Stimulated activated CD8-positive, alpha-beta memory T cell treated with anti-CD3 and anti-CD28 coated beads, Interleukin-15, amount 100 ng/mL, for 48 hours (primary cell): ENCODE measurements around the gene PWP2.
"Not testable (repeated sequence)": the region's sequence is repeated elsewhere in the genome, so short reads cannot be mapped to it uniquely, and the experiment has no call there.

ENCODE experiments used
- DNase-seq, 2 donors: peaks; one replicate each; pipeline ENCODE4 v3.0.0-alpha.2; 2020; ENCODE audit warnings: low read depth in 2 of 2

The PWP2 gene

DNA sequence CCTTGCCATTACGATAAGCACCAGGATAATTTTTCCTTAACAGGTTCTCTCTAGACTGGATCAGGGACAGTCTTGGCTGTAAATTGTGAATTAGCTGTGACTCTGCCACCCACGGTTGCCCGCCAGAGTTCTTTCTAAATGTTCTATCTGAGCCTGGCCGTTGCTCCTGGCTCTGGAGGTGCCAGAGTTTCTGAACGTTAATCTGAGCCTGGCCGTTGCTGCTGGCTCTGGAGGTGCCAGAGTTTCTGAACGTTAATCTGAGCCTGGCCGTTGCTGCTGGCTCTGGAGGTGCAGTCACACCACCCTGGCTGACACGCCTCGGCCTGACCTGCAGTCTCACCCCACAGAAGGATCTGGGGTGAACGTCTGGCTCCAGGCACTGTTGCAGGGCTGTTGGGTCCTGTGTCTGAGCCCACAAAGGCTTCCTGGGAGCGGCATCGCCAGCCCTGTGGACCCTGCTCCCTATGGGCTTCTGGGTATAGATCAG lies 56.0 kb downstream of the PWP2 start:
- DNase-seq = not testable (repeated sequence)

DNA sequence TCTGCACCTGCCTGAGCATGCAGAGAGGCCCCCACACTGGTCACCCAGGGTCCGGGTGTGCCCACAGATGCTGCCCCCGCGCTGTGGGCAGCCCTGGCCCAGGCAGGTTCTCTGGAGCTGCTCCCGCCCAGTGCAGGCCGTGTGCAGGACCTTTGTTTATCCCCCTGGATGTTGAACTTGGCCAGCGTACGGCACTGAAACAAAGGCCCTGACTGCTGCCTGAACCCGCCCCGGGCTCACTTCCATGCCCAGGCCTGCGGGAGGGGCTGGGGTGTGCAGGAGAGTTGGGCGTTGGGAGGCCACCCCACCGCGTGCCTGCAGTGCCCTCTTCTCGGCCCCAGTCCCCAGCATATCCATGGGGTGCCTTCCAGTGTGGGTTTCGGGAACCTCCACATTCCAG lies 58.7 kb downstream of the PWP2 start:
- not testable (repeated sequence) for DNase-seq

DNA sequence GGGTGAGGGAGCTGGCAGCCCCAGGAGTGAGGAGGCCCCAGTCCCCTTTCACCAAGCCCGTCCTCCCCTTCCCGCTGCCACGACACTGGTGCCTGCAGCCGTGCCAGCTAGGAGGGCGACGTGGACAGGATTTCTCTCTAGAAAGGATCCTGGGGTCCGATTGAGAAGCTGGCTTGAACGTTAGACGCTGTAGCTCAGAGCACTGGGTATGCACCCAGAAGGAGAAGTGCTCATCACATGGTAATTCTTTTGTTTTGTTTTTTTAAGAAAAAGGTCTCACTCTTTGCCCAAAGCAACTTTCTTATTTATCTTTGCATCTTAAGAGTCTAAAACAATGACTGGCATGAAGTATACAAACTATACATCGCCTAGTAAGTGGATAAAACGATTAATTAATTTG lies 60.3 kb downstream of the PWP2 start:
- not testable (repeated sequence) for DNase-seq

DNA sequence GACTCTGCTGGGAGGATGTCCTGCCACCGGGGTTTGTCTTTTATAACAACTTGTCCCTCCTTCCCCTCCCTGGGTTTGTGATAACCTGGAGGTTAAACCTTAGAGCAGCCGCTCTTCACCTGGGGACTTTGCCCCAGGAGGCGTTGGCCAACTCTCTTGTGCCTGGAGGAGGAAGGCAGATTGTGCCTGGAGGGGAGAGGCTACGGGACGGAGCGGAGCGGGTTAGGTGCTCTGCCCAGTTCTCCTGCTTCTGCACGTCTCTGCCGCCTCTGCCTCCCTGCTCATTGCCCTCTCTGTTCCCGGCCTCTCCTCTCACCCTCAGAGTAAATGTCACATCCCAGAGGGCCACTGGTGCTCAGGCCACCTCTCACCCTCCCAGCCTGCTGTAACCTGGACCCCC lies 63.1 kb downstream of the PWP2 start:
- not testable (repeated sequence) for DNase-seq

DNA sequence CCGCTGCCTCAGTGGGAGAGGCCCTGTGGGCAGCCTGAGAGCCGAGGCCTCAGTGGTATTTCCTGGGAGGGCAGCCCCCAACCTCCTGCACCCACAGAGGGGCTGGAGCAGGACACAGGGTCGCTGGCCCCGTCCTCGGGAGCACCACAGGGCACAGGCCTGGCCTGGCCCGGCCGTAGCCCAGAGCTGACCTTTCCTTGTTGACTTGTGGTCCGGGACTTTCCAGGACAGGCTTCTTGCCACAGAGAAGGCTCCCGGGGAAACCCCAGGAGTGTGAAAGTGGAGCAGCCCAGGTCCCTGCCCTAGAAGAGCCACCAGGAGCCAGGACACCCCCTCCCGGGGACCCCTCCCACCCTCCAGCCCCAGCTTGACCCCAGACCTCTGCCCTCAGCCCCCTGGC lies 63.7 kb downstream of the PWP2 start:
- DNase-seq = not testable (repeated sequence)

DNA sequence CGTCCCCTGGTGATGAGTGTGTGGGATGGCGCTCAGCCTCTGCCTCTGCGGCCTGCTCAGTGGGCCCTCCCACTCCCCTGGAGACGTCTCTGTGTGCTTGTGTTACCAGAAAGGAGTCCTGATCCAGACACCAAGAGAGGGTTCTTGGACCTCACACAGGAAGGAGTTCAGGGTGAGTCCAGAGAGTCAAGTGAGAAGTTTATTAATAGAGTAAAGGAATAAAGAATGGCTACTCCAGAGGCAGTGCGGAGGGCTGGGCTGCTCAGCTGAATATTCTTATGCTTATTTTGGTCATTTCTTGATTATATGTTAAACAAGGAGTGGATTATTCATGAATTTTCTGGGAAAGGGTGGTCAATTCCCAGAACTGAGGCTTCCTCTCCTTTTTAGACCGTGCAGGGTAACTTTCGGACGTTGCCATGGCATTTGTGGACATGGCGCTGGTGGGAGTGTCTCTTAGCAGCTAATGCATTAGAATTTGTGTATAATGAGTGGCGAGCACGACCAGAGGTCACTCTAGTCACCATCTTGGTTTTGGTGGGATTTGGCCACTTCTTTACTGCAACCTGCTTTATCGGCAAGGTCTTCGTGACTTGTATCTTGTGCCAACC lies 64.9 kb downstream of the PWP2 start:
- DNase-seq = not testable (repeated sequence)

DNA sequence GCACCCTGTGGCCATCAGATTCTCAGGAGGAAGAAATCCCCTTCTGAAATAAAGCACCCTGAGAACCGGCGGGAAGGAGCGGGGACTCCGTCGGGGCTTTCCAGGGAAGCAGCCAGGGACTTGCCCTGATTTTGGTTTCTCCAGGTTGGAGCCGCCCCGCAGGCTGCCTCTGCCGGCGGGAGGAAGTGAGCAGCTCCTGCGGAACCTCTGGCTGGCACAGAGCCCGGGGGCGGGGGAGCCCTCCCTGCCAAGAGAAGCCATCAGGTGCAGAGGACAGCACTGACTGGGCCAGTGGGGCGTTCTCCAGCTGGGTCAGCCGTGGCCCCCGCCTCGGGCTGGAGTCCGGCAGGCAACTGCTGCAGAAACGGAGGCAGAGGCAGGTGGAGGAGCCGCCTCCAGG lies 65.5 kb downstream of the PWP2 start:
- DNase-seq = not testable (repeated sequence)

DNA sequence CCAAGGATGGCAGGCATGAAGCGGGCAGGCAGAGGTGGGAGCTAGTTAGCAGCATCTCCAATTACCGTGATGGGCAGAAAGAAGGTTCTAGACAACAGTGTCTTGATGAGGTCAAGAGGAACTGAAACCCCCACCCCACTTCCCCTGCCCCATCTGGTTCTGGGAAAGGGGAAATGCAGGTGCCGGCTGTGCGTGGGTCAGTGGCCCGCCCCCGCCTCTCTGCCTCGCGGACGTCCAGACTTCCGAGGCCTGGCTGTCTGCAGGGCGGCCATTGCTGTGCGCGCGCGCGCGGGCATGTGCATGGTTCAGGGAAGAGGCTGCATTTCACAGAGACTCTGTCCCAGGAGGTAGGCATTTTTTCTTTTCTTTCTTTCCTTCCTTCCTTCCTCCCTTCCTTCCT lies 68.0 kb downstream of the PWP2 start:
- not testable (repeated sequence) for DNase-seq

DNA sequence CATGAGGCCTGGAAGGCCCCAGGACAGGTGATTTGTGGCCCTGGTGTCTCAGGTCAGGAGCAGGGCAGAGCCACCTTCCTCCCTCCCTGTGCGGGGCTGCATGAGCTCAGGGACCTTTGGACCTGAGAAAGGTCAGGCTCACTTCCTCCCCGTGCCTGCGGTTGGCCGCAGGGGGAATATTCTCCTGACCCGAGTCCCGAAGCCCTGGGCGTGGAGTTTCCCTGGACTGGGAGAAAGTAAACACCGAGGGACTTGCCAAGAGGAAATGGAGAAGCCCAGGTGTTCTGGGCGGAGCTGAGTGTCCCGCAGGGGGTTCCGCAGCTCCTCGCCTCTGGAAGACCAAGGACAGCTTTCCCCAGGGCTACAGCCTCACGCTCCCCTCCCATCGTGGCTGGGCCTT lies 68.9 kb downstream of the PWP2 start:
- not testable (repeated sequence) for DNase-seq
